ENCODE results near the gene ADAT1.

DNA sequence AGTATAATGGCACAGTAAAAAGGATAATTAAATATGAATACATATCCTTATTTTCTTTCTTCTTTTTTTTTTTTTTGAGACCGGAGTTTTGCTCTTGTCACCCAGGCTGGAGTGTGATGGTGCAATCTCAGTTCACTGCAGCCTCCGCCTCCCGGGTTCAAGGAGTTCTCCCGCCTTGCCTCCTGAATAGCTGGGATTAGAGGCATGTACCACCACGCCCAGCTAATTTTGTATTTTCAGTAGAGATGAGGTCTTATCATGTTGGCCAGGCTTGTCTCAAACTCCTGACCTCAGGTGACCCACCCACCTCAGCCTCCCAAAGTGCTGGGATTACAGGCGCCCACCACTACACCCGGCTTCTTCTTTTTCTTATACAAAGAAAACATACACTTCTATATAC is 44.9 kb downstream of the ADAT1 start:
- TF ChIP-seq POLR2A (IDR thresholded peaks at IDR 0.05): no peak
- TF ChIP-seq, protein P1, sequence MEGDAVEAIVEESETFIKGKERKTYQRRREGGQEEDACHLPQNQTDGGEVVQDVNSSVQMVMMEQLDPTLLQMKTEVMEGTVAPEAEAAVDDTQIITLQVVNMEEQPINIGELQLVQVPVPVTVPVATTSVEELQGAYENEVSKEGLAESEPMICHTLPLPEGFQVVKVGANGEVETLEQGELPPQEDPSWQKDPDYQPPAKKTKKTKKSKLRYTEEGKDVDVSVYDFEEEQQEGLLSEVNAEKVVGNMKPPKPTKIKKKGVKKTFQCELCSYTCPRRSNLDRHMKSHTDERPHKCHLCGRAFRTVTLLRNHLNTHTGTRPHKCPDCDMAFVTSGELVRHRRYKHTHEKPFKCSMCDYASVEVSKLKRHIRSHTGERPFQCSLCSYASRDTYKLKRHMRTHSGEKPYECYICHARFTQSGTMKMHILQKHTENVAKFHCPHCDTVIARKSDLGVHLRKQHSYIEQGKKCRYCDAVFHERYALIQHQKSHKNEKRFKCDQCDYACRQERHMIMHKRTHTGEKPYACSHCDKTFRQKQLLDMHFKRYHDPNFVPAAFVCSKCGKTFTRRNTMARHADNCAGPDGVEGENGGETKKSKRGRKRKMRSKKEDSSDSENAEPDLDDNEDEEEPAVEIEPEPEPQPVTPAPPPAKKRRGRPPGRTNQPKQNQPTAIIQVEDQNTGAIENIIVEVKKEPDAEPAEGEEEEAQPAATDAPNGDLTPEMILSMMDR (IDR thresholded peaks at IDR 0.05): no peak
